GM12892 (cell line): ENCODE data around the gene ACBD5.

Experiments
- POLR2A ChIP-seq: IDR thresholded peaks from 2 replicates; pipeline ENCODE4 v1.6.1; 2011; ENCODE audit warnings: low read depth, low read length, control low read depth
- POLR2AphosphoS5 ChIP-seq: IDR thresholded peaks from 2 replicates; pipeline ENCODE4 v1.6.1; 2011; ENCODE audit warnings: low read depth, low read length, control low read depth
- TAF1 ChIP-seq: IDR thresholded peaks from 2 replicates; pipeline ENCODE4 v1.6.1; 2011; ENCODE audit warnings: low read depth, mild to moderate bottlenecking, control low read depth, low read length, borderline replicate concordance

DNA sequence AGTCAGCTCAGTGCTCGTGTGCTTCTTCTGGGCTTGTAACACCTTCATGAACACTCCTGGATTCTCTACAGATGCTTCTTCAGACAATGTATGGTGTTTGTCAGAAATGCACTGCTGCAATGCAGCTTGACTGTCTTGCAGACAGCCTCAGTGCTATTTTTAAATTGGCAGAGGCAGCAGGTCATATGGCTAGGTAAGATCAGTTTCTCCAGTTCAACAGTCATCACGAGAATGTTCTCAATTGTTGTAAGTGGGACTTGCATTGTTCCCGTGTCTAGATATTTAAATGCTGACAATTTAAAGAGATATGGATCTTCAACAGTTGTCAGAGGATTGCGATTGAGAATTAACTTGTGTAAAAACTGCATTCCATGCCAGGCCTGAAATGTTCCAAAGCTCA is 7.6 kb upstream of the ACBD5 start:
- TF ChIP-seq POLR2A (no peak), POLR2AphosphoS5 (no peak), TAF1 (no peak)
